ENCODE results near the gene SIGLECL1. TPM values are rescaled to one million over a fixed set of nuclear protein-coding genes. Genes with fewer than 3 reads are reported as not detected.

Gene SIGLECL1
- total and polyA plus RNA-seq, 4 donors, result 0.03 TPM; not detected in 3

- H3K36me3 ChIP-seq (ENCODE audit: control insufficient read depth in 4 of 4, insufficient read depth in 4 of 4, low read length in 4 of 4), result no peaks in the 10 kb centered on the region
- H3K27me3 ChIP-seq (ENCODE audit: control insufficient read depth in 3 of 3, insufficient read depth in 3 of 3, low read length in 2 of 3), result peaks cover 0 to 18% (median 3%) of the 10 kb centered on the region in 3 donors
- H3K9ac ChIP-seq (ENCODE audit: insufficient read depth in 1 of 2, low read length in 2 of 2), result no peak overlapping the region
- 71 to 89% methylated on average over 8 of the region's 8 CpGs for WGBS, 2 donors
- TF ChIP-seq CTCF (IDR thresholded peaks at IDR 0.05; ENCODE audit: control extremely low read depth, extremely low read depth), result no peak
- no peak for ATAC-seq (ENCODE audit: insufficient read depth, low FRiP score)
- H3K4me1 ChIP-seq (ENCODE audit: control insufficient read depth in 5 of 5, insufficient read depth in 5 of 5, low read length in 5 of 5), result peaks cover 0 to 10% (median 0%) of the 10 kb centered on the region in 5 donors
- DNase-seq, result no peak
- peaks cover 0 to 8% (median 2%) of the 10 kb centered on the region in 4 donors for H3K9me3 ChIP-seq (ENCODE audit: control insufficient read depth in 4 of 4, insufficient read depth in 3 of 4, low read length in 3 of 4)
- H3K4me3 ChIP-seq, result no peak overlapping the region
- no peak overlapping the region for H3K27ac ChIP-seq (ENCODE audit: low read depth in 1 of 2, low read length in 1 of 2)
These were observed 65.8 kb downstream of the SIGLECL1 start for GRCh38 chr19:51316688-51317087.

- Histone ChIP-seq H3K27me3 (ENCODE audit: control insufficient read depth in 3 of 3, insufficient read depth in 3 of 3, low read length in 2 of 3) (peaks cover 0 to 19% (median 3%) of the 10 kb centered on the region in 3 donors), H3K36me3 (ENCODE audit: control insufficient read depth in 4 of 4, insufficient read depth in 4 of 4, low read length in 4 of 4) (no peaks in the 10 kb centered on the region), H3K27ac (ENCODE audit: low read depth in 1 of 2, low read length in 1 of 2) (no peak overlapping the region), H3K9ac (ENCODE audit: insufficient read depth in 1 of 2, low read length in 2 of 2) (no peak overlapping the region), H3K4me1 (ENCODE audit: control insufficient read depth in 5 of 5, insufficient read depth in 5 of 5, low read length in 5 of 5) (peaks cover 0 to 10% (median 0%) of the 10 kb centered on the region in 5 donors), H3K9me3 (ENCODE audit: control insufficient read depth in 4 of 4, insufficient read depth in 3 of 4, low read length in 3 of 4) (peaks cover 0 to 8% (median 2%) of the 10 kb centered on the region in 4 donors), H3K4me3 (no peak overlapping the region)
- 89 to 90% methylated on average over 3 of the region's 3 CpGs for WGBS, 2 donors
- DNase-seq (no peak), ATAC-seq (ENCODE audit: insufficient read depth, low FRiP score) (no peak)
- TF ChIP-seq CTCF (IDR thresholded peaks at IDR 0.05; ENCODE audit: control extremely low read depth, extremely low read depth), result no peak
These were observed 66.5 kb downstream of the SIGLECL1 start for GRCh38 chr19:51317376-51317775.

GRCh38 chr19:51317968-51318367 is 67.1 kb downstream of the SIGLECL1 start:
- DNase-seq (no peak), ATAC-seq (ENCODE audit: insufficient read depth, low FRiP score) (no peak)
- no peak for TF ChIP-seq CTCF (IDR thresholded peaks at IDR 0.05; ENCODE audit: control extremely low read depth, extremely low read depth)
- peaks cover 0 to 10% (median 0%) of the 10 kb centered on the region in 5 donors for H3K4me1 ChIP-seq (ENCODE audit: control insufficient read depth in 5 of 5, insufficient read depth in 5 of 5, low read length in 5 of 5)
- H3K27ac ChIP-seq (ENCODE audit: low read depth in 1 of 2, low read length in 1 of 2), result no peak overlapping the region
- no peaks in the 10 kb centered on the region for H3K36me3 ChIP-seq (ENCODE audit: control insufficient read depth in 4 of 4, insufficient read depth in 4 of 4, low read length in 4 of 4)
- 52 to 79% methylated on average over 1 of the region's 1 CpG for WGBS, 2 donors
- H3K9ac ChIP-seq (ENCODE audit: insufficient read depth in 1 of 2, low read length in 2 of 2), result no peak overlapping the region
- H3K27me3 ChIP-seq (ENCODE audit: control insufficient read depth in 3 of 3, insufficient read depth in 3 of 3, low read length in 2 of 3), result peaks cover 0 to 18% (median 3%) of the 10 kb centered on the region in 3 donors
- H3K4me3 ChIP-seq, result no peak overlapping the region
- peaks cover 0 to 8% (median 2%) of the 10 kb centered on the region in 4 donors for H3K9me3 ChIP-seq (ENCODE audit: control insufficient read depth in 4 of 4, insufficient read depth in 3 of 4, low read length in 3 of 4)

Small RNA genes lying within 50 kb of the gene (small RNA-seq; reads per million reads assigned to genes)
- gene MIR8074 (ENCODE audit: low replicate concordance), result not detected

Other genes starting within 250 kb of the SIGLECL1 start
- not detected for gene KLK8, start 249.5 kb upstream of the SIGLECL1 start, total RNA-seq
- gene KLK8, start 249.5 kb upstream of the SIGLECL1 start, polyA plus RNA-seq, result under 1 TPM; 0.39 to 0.74 TPM
- 10 to 100 TPM in 1 of 2 donors, 1 to 10 TPM in 1; 9.8 to 24.3 TPM for gene KLK10, start 231.4 kb upstream of the SIGLECL1 start, total RNA-seq
- gene KLK10, start 231.4 kb upstream of the SIGLECL1 start, polyA plus RNA-seq, result 10 to 100 TPM; 15.5 to 34.2 TPM
- gene KLK11, start 224.5 kb upstream of the SIGLECL1 start, total RNA-seq, result 10 to 100 TPM; 14.1 to 38.6 TPM
- gene KLK11, start 224.5 kb upstream of the SIGLECL1 start, polyA plus RNA-seq, result 10 to 100 TPM; 15.3 to 23.6 TPM
- gene KLK12, start 216.1 kb upstream of the SIGLECL1 start, total RNA-seq, result 10 to 100 TPM in 1 of 2 donors, 1 to 10 TPM in 1; 7.3 to 14.4 TPM
- gene KLK12, start 216.1 kb upstream of the SIGLECL1 start, polyA plus RNA-seq, result 1 to 10 TPM; 1.9 to 9.5 TPM
- 1 to 10 TPM in 1 of 2 donors, under 1 TPM in 1; 0.65 to 9.3 TPM for gene KLK13, start 186.0 kb upstream of the SIGLECL1 start, total RNA-seq
- 1 to 10 TPM; 1.7 to 4.5 TPM for gene KLK13, start 186.0 kb upstream of the SIGLECL1 start, polyA plus RNA-seq
- 1 to 10 TPM in 1 of 2 donors, under 1 TPM in 1; 0.46 to 3.9 TPM for gene KLK14, start 168.2 kb upstream of the SIGLECL1 start, total RNA-seq
- gene KLK14, start 168.2 kb upstream of the SIGLECL1 start, polyA plus RNA-seq, result 1 to 10 TPM in 1 of 2 donors, under 1 TPM in 1; 0.49 to 1.3 TPM
- gene CTU1, start 142.7 kb upstream of the SIGLECL1 start, total RNA-seq, result 1 to 10 TPM; 3.2 to 9.8 TPM
- gene CTU1, start 142.7 kb upstream of the SIGLECL1 start, polyA plus RNA-seq, result 1 to 10 TPM; 2.5 to 4.4 TPM
- gene SIGLEC9, start 126.2 kb upstream of the SIGLECL1 start, total RNA-seq, result 10 to 100 TPM in 1 of 2 donors, 1 to 10 TPM in 1; 4.5 to 25.7 TPM
- 10 to 100 TPM in 1 of 2 donors, 1 to 10 TPM in 1; 4.3 to 57.0 TPM for gene SIGLEC9, start 126.2 kb upstream of the SIGLECL1 start, polyA plus RNA-seq
- gene SIGLEC7, start 108.8 kb upstream of the SIGLECL1 start, total RNA-seq, result 10 to 100 TPM in 1 of 2 donors, 1 to 10 TPM in 1; 6.3 to 13.4 TPM
- 10 to 100 TPM in 1 of 2 donors, 1 to 10 TPM in 1; 2.1 to 29.3 TPM for gene SIGLEC7, start 108.8 kb upstream of the SIGLECL1 start, polyA plus RNA-seq
- 10 to 100 TPM in 1 of 2 donors, 1 to 10 TPM in 1; 7.0 to 20.2 TPM for gene CD33, start 26.0 kb upstream of the SIGLECL1 start, total RNA-seq
- gene CD33, start 26.0 kb upstream of the SIGLECL1 start, polyA plus RNA-seq, result 10 to 100 TPM; 13.4 to 40.2 TPM
- gene IGLON5, start 60.6 kb downstream of the SIGLECL1 start, total RNA-seq, result under 1 TPM; 0.09 to 0.43 TPM
- gene IGLON5, start 60.6 kb downstream of the SIGLECL1 start, polyA plus RNA-seq, result under 1 TPM in 1 of 2 donors, not detected in 1; 0.18 TPM
- gene VSIG10L, start 91.1 kb downstream of the SIGLECL1 start, total RNA-seq, result 1 to 10 TPM in 1 of 2 donors, under 1 TPM in 1; 0.57 to 3.1 TPM
- gene VSIG10L, start 91.1 kb downstream of the SIGLECL1 start, polyA plus RNA-seq, result 1 to 10 TPM; 1.8 to 3.7 TPM
- 100 to 1,000 TPM in 1 of 2 donors, 10 to 100 TPM in 1; 36.8 to 101 TPM for gene ETFB, start 115.3 kb downstream of the SIGLECL1 start, total RNA-seq
- 100 to 1,000 TPM; 104 to 118 TPM for gene ETFB, start 115.3 kb downstream of the SIGLECL1 start, polyA plus RNA-seq
- under 1 TPM in 1 of 2 donors, not detected in 1; 0.92 TPM for gene CLDND2, start 117.9 kb downstream of the SIGLECL1 start, total RNA-seq
- under 1 TPM; 0.45 to 0.66 TPM for gene CLDND2, start 117.9 kb downstream of the SIGLECL1 start, polyA plus RNA-seq
- gene NKG7, start 121.6 kb downstream of the SIGLECL1 start, total RNA-seq, result 10 to 100 TPM; 12.7 to 16.9 TPM
- 100 to 1,000 TPM in 1 of 2 donors, 10 to 100 TPM in 1; 12.7 to 328 TPM for gene NKG7, start 121.6 kb downstream of the SIGLECL1 start, polyA plus RNA-seq
- gene LIM2, start 136.9 kb downstream of the SIGLECL1 start, total RNA-seq, result not detected
- gene LIM2, start 136.9 kb downstream of the SIGLECL1 start, polyA plus RNA-seq, result not detected
- under 1 TPM in 1 of 2 donors, not detected in 1; 0.64 TPM for gene C19orf84, start 139.5 kb downstream of the SIGLECL1 start, total RNA-seq
- under 1 TPM; 0.08 to 0.31 TPM for gene C19orf84, start 139.5 kb downstream of the SIGLECL1 start, polyA plus RNA-seq
- 10 to 100 TPM in 1 of 2 donors, 1 to 10 TPM in 1; 6.8 to 53.1 TPM for gene SIGLEC10, start 166.6 kb downstream of the SIGLECL1 start, total RNA-seq
- 100 to 1,000 TPM in 1 of 2 donors, 1 to 10 TPM in 1; 3.4 to 248 TPM for gene SIGLEC10, start 166.6 kb downstream of the SIGLECL1 start, polyA plus RNA-seq
- gene SIGLEC8, start 207.4 kb downstream of the SIGLECL1 start, total RNA-seq, result under 1 TPM; 0.34 to 0.77 TPM
- under 1 TPM; 0.22 to 0.28 TPM for gene SIGLEC8, start 207.4 kb downstream of the SIGLECL1 start, polyA plus RNA-seq
- not detected for gene CEACAM18, start 227.5 kb downstream of the SIGLECL1 start, total RNA-seq
- gene CEACAM18, start 227.5 kb downstream of the SIGLECL1 start, polyA plus RNA-seq, result not detected

Data from lung (tissue), 13 donors.